ENCODE measurements around the gene POLR2F.
"Not testable (repeated sequence)": the region's sequence is repeated elsewhere in the genome, so short reads cannot be mapped to it uniquely, and the experiment has no call there.

The POLR2F gene

DNA sequence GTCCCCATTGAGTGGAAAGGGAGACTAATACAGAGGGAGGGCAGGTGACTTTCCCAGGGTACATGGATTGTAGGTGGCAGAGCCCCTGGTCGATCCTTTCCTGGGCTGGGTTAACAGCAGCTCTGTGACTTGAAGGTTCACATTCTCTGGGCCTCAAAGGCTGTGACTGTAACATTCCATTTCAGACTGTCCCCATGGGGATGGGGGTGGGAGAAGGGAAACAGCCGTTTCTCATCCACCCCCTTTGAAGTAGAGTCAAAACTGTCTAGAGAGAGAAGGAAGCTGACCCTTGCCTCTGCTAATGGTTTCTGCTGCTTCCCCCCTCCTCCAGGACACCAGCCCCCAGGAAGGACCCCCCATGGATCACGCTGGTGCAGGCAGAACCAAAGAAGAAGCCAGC, 28.2 kb upstream of the POLR2F start:
- DNase-seq (ENCODE audit: low read depth in 3 of 3), result no peak

DNA sequence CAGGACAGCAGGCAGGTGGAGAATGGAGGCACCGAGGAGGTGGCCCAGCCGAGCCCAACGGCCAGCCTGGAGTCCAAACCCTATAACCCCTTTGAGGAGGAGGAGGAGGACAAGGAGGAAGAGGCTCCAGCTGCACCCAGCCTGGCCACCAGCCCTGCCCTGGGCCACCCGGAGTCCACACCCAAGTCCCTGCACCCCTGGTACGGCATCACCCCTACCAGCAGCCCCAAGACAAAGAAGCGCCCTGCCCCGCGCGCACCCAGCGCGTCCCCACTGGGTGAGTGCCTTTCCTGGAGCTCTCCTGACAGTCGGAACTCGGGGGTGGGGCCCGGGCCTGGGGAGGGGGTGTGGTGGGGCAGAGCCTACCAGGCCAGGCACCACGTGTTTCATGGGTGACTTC, 27.7 kb upstream of the POLR2F start:
- DNase-seq (ENCODE audit: low read depth in 3 of 3), result no peak

DNA sequence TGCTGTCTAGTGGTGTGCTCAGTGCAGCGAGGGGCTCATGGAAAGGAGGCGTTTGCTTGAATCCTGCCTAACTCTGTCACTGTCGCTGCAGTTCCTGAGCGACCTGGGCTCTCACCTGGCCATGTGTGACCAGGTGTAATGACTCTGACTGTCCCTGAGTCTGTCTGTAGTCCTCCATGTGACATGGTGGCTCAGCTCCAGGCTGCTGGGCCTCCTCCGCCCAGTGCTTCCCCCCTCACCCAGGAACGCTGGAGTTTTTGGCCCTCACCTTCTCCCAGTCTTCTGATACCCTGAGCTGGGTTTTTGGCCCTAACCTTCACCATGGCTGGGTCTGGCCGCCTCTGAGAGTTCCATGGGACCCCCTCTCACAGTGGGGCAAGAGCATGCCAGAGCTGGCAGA, 27.1 kb upstream of the POLR2F start:
- DNase-seq (ENCODE audit: low read depth in 3 of 3), result no peak

DNA sequence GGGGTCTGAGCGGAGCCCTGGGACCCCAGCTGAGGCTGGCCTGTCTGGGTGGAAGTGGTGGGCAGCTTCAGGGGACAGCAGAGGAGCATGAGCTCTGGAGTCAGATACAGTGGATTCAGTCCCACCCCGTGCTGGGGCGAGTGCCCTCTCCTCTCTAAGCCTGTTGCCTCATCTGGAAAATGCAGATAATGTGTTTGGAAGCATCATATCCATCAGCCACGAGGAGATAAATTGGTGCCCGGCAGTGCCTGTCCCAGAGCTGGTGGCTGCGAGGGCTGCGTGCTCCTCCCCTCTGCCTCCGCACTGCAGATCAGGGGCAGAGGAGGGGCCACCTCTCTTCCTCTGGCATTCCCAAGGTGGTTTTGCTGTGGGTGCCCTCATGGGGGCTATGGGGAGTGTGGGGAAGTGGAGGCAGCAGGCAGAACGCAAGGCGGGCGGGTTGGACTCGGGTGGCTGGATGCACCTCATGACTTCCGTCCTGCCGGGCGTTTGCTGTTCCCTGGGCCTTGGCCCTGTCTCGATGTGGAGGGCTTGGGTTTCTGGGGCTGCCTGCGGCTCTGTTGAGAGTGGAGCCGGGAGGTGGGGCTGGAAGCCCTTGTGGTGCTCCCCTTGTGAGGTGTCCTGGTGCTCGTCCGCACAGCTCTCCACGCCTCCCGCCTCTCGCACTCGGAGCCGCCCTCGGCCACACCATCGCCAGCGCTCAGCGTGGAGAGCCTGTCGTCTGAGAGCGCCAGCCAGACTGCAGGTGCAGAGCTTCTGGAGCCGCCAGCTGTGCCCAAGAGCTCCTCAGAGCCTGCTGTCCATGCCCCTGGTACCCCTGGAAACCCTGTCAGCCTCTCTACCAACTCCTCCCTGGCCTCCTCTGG, 26.5 kb upstream of the POLR2F start:
- no peak for DNase-seq (ENCODE audit: low read depth in 3 of 3)

DNA sequence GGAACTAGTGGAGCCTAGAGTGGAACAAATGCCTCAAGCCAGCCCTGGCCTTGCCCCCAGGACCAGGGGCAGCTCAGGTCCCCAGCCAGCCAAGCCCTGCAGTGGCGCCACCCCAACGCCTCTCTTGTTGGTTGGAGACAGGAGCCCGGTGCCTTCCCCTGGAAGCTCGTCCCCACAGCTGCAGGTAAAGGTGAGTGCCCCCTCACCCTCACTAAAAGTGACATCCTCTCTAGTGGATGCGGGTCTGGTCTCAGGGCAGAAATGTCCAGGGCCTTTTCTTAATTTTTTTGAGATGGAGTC, 25.9 kb upstream of the POLR2F start:
- DNase-seq (ENCODE audit: low read depth in 3 of 3), result no peak

DNA sequence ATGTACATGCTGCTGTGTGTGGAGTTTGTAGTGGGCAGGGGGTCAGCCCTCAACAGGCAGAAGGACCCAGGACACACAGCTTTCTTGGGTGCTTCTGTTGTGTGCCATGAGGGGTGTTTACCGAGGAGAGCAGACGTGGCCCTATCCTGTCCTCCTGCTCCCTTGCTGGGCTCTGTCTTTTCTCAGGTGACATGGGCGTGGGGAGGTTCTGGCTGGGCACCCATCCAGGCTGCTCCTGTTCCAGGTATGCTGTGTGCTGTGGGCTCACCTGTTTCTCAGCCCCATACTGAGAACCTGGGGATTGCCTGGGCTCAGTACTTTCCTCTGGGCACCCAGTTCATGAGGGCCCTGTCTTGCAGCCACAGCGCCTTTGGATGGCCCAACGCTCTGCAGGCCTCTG, 24.1 kb upstream of the POLR2F start:
- DNase-seq (ENCODE audit: low read depth in 3 of 3), result no peak

DNA sequence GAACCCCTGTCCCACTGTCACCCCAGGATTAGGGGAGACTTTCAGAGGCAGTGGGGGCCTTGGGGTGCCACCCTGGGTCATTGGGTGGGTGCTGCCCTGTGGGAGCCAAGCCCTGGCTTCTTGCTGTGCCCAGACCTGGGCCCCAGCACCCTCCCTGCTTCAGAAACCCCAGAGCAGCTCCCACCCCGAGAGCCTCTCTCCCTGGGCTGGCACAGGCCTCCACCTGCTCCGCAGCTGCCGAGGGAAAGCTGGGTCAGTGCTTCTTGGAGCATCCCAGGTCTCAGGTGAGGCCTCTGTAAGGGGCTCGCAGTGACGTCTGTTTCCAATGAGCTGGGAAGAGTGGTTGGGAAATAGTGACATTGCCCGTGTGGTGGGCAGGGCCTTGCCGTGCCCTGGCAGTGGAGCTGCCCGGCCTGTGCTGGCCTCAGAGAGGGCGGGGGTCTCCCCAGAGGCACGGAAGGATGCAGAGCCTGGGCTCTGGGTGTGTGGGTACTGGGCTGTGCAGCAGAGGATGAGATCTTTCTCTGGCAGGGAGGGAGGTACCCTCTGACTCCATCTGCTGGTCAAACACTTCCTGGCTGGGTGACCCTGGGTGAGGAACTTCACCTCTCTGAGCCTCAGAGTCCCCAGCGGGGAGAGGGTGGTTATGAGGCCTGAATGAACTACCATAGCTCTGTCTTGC, 23.1 kb upstream of the POLR2F start:
- DNase-seq (ENCODE audit: low read depth in 3 of 3), result no peak

DNA sequence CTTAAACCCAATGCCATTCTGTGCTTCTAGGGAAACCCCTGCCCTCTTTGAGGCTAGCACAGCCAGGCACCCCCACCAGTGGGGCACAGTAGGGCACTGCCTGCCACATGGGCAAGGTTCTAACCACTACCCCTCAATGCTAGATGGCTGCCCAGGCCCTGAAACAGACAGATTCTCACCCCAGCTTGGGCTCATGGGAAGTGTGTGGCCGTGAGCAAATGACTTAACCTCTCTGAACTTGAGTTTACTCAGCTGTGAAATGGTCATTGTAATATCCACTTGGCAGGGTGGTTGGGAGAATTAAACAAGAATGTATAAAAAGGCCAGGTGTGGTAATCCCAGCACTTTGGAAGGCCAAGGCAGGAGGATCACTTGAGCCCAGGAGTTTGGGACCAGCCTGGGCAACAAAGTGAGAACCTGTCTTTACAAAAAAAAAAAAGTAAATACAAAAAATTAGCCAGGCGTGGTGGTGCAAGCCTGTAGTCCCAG, 22.5 kb upstream of the POLR2F start:
- no peak for DNase-seq (ENCODE audit: low read depth in 3 of 3)

DNA sequence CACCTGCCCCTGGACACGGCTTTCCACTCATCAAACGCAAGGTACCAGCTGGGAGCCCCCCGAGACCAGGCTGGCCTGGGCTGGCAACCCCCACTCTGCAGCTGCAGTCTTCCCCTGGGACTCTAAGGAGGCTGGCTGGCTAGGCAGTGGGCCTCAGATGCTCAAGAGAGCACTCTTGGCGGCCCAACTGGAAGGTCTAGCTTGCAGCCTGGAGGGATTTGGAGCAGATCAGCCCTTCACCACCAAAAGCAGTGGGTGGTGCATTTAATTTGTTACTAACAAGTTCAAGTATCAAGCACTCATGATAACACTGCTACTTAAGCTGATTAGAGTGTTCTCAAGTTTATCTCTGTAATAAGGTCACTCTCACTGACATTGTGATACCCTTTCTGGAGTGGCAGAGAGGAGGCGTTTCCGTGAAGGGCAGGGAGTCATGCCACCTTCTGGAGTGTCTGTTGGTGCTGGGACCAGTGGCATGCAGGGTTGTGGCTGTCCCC, 21.6 kb upstream of the POLR2F start:
- no peak for DNase-seq (ENCODE audit: low read depth in 3 of 3)

DNA sequence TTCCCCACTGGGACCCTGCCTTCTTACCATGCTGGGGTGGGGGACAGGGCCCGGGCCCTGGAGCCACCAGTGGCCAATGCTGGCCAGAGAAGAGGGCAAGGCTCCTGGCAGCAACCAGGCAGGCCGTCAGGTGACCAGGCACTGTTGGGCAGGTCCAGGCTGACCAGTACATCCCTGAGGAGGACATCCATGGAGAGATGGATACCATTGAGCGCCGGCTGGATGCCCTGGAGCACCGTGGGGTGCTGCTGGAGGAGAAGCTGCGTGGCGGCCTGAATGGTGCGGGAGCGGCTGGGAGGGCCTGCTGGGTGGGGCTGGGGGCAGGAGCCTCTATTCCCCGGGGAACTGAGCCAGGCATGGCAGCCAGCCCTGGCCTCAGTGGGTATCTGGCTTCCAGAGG, 21.1 kb upstream of the POLR2F start:
- DNase-seq (ENCODE audit: low read depth in 3 of 3), result no peak

DNA sequence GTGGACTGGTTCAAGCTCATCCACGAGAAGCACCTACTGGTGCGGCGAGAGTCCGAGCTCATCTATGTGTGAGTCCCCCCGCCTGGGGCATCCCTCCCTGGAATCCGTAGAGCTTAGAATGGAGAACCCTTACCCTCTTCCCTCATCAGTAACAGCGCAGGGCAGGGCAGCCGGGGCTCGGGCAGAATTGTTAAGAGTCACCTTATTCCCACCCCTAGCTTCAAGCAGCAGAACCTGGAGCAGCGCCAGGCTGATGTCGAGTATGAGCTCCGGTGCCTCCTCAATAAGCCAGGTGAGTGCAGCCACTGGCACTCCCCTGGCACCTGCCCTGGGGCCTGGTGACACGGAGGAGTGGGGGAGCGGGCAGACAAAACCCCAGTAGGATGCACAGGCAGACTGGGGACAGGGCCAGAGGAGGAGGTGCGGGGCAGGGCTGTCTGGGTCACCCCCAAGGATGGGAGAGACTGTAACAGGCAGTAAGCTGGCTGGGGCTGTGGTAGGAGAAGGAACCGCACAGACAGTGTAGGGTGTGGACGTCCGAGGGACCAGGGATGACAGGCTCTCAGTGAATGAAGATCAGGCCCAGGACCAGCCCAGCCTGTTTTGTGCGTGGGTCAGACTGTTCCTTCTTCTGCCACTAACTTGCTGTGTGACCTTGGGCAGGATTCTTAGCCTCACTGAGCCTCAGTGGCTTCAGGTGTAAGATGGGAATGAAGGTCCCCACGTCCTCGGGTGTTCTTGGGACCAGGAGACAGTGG, 20.5 kb upstream of the POLR2F start:
- DNase-seq (ENCODE audit: low read depth in 3 of 3), result no peak

DNA sequence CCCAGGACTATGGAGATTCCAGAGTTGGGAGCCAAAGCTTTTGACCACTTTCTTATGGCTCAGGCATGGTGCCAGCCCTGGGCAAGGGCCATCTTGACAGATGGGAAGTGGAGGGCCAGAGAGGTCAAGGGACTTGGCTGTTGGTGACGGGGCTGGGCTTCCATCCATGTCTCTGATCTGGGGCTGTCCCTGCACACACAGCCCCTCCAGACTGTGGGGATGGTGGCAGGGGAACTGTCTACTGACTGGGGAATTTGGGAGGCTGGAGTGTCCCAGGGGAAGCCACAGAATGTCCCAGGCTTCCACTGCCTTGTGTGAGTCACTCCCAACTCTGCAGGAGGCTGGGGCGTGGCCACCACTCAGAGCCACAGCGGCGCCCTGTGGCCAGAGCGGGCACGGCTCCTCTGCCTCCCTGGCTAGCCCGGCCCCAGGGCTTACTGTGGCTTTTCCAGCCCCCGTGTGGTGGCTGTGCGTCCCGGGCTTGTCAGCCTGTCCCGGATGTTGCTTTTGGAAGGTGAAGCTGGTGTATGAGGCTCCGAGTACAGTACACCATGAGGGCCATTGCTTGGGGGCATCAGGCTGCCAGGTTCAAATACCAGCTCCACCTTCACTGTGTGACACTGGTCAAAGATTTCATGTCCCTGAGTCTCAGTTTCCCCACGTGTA, 19.7 kb upstream of the POLR2F start:
- peak; percentile 60 to 70 (median 69) for DNase-seq (ENCODE audit: low read depth in 3 of 3)

DNA sequence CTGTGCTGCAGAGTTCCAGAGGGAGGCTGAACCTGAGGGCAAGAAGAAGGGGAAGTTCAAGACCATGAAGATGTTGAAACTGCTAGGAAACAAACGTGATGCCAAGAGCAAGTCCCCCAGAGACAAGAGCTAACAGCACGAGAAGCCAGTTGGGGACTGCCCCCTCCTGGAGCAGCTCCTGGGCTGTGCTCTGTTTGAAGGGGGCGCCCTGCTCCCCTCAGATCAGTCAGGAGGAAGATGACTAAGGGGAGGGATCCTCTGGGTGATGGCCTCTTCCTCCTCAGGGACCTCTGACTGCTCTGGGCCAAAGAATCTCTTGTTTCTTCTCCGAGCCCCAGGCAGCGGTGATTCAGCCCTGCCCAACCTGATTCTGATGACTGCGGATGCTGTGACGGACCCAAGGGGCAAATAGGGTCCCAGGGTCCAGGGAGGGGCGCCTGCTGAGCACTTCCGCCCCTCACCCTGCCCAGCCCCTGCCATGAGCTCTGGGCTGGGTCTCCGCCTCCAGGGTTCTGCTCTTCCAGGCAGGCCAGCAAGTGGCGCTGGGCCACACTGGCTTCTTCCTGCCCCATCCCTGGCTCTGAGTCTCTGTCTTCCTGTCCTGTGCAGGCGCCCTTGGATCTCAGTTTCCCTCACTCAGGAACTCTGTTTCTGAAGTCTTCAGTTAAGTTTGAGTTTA, 12.7 kb upstream of the POLR2F start:
- DNase-seq (ENCODE audit: low read depth in 3 of 3), result no peak

DNA sequence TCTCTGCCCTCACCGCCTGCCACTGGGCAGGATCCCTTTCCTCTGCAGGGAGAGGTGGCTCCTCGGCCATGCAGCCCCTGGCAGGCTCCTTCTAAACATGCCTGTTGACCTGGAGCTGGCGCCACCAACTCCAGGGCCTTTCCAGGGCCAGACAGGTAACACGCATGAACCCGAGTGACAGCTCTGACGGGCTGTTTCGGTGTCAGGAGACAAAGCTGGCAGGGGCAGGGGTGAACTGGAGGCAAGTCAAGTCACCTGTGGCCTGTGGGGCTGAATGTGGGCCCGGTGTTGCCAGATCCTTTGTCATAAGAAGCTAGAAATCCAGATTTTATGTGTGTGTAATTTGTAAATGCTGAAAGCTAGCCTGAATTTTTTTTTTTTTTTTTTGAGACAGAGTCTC, 11.4 kb upstream of the POLR2F start:
- no peak for DNase-seq (ENCODE audit: low read depth in 3 of 3)

DNA sequence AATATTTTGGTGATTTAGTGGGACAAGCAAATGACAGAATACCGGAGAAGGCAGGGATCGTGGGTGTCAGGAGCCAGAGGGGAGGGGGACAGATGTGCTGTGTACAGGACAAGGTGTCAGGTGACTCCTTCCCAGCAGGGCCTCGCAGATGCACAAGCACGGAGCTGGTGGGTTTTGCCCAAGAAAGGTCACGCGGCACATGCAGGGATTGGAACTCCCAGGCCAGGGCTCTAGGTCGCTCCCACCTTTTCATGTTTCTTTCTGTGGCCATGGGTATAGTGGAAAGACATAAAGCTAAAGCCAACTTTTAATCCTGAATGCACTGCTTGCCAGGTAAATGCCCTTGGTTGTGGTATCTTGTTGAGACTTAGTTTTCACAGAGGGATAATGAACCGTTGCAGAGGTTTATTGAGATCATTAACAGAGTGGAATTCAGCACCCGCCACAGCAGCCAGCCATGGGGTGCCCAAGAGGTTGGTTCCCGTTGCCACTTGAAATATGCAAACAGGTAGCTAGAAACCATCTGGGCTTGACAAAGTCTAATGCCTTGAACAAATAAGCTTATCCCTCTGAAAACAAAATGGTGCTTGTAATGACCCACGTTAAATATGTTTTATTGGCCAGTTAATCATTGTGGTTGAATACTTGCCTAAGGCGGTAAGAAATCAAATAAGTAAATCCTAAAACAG, 10.2 kb upstream of the POLR2F start:
- DNase-seq (ENCODE audit: low read depth in 3 of 3), result no peak

DNA sequence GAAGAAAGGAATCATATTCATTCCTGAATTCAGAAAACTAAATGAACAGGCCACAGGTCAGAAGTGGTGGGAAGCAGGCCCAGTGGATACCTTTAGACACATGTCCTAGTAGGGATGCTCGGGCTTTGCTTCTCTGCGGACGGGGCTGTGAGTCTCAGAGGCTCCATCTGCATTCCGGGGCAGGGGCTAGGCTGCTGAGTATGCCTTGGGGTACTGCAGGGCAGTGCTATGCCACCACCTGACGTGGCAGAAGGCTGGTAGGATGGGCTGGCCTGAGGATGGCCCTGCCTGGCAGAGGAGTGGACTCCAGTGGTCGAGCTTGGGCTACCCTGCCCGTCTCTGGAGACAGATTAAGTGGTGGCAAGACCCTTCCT, 9.7 kb upstream of the POLR2F start:
- no peak for DNase-seq (ENCODE audit: low read depth in 3 of 3)

DNA sequence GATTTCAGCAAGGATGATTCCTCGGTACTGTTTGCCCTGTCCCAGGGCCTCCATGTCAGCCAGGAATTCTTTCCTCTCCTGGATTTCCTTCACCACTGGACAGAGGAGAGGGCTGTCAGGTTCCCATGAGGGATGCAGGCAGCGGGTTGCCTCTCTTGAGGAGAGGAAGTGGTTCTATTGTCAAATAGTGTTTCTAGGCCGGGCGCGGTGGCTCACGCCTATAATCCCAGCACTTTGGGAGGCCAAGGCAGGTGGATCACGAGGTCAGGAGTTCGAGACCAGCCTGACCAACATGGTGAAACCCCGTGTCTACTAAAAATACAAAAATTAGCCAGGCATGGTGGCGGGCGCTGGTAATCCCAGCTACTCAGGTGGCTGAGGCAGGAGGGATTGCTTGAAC, 9.1 kb upstream of the POLR2F start:
- not testable (repeated sequence) for DNase-seq (ENCODE audit: low read depth in 3 of 3)

DNA sequence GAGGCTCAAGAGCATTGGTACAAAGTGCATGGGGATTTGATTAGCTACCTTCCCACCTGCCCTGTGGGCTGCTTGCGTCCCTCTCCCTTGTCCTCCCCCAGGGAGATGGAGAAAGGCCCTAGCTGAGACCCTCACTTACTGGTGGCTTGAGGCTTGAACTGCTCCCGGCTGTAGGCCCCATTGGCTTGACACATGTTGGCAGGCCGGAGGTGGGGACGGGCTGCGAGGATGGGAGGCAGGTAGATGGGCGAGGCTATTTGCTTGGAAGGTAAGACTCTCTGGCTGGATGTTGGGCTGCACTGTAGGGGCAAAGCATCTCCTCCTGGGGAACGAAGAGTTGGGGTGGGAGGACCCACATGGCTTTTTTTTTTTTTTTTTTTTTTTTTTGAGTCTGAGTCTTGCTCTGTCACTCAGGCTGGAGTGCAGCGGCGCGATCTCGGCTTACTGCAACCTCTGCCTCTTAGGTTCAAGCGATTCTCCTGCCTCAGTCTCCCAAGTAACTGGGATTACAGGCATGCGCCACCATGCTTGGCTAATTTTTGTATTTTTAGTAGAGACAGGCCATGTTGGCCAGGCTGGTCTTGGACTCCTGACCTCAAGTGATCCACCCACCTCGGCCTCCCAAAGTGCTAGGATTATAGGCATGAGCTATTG, 6.2 kb upstream of the POLR2F start:
- DNase-seq (ENCODE audit: low read depth in 3 of 3), result not testable (repeated sequence)

DNA sequence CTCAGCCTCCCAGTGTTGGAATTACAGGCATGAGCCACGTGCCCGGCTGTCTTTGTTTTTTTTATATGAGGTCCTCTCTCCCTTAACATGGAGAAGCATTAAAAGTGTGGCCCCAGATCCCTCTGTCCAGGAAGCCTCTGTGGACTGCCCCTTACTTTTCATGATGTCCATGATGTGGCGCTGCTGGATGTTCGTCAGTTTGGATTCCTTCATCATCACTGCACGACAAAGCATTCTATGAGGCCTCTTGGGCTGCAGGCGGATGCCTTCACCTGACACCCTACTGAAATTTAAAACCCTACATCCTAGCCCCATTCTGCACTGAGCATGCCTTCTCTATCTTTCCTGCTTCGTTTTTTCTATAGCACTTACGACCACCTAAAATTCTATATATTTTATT, 2.2 kb upstream of the POLR2F start:
- no peak for DNase-seq (ENCODE audit: low read depth in 3 of 3)

DNA sequence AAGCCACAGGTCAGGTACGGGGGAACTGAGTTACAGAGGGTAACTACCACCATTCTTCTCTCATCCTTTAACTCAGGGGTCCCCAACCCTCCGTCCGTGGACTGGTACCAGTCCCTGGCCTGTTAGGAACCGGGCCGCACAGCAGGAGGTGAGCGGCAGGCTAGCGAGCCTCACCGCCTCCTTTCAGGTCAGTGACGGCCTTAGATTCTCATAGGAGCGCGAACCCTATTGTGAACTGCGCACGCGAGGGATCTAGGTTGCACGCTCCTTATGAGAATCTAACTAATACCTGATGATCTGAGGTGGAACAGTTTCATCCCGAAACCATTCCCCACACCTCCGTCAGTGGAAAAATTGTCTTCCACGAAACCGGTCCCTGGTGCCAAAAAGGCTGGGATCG, 870 bp upstream of the POLR2F start:
- DNase-seq (ENCODE audit: low read depth in 3 of 3), result not testable (repeated sequence)
